PC-3 (cell line): ENCODE measurements around the gene MAST2. TPM values are rescaled to one million over a fixed set of nuclear protein-coding genes. Genes with fewer than 3 reads are reported as not detected.

Experiments
- ATAC-seq: fragments of 200-7000 bp; cut with Tn5 transposase; 2 replicates; pipeline ENCODE4 v1.9.1; 2020; ENCODE audit warnings: mild to moderate bottlenecking, moderate library complexity
- BruUV-seq: library from RNA; stranded (reverse); fragments of 400-500 nt; replicated peaks from 2 replicates; lab custom pipeline; 2021; lab: Mats Ljungman, UMichigan
- CTCF ChIA-PET: fragments of 300-600 bp; sonication (Branson Sonifier 250); formaldehyde crosslinking; loops from one replicate; lab custom pipeline; 2022; ENCODE audit warnings: antibody characterized with exemption; lab: Charles Lee
- POLR2A ChIA-PET: fragments of 300-600 bp; sonication (Branson Sonifier 250); formaldehyde crosslinking; loops from one replicate; lab custom pipeline; 2022; ENCODE audit warnings: antibody characterized with exemption; ENCODE audit not compliant: unreplicated experiment; lab: Charles Lee
- DNase-seq: peaks from one replicate; pipeline ENCODE4 v3.0.0-alpha.2; 2015
- H2AFZ ChIP-seq: fragments of 300-600 bp; sonication (generic); 2 replicates; pipeline ENCODE4 v1.6.0; 2016; ENCODE audit warnings: antibody characterized with exemption, low read length
- H3F3A ChIP-seq: fragments of 300-600 bp; sonication (generic); one replicate; pipeline ENCODE4 v1.6.0; 2017; ENCODE audit warnings: antibody characterized with exemption, low read length, control low read depth, mild to moderate bottlenecking; ENCODE audit not compliant: unreplicated experiment
- H3K27ac ChIP-seq: fragments of 300-600 bp; sonication (generic); 2 replicates; pipeline ENCODE4 v1.5.1; 2016; ENCODE audit warnings: mild to moderate bottlenecking, low read length
- H3K27me3 ChIP-seq: fragments of 300-600 bp; sonication (generic); 2 replicates; pipeline ENCODE4 v1.6.1; 2016; ENCODE audit warnings: low read length, mixed read lengths
- H3K36me3 ChIP-seq: fragments of 300-600 bp; sonication (generic); 2 replicates; pipeline ENCODE4 v1.6.1; 2016; ENCODE audit warnings: low read depth, mixed run types, low read length, mixed read lengths
- H3K4me1 ChIP-seq: fragments of 300-600 bp; sonication (generic); 2 replicates; pipeline ENCODE4 v1.5.1; 2016; ENCODE audit warnings: low read length; ENCODE audit not compliant: insufficient read depth
- H3K4me2 ChIP-seq: fragments of 300-600 bp; sonication (generic); 2 replicates; pipeline ENCODE4 v1.6.0; 2016; ENCODE audit warnings: low read length
- H3K4me3 ChIP-seq: fragments of 300-600 bp; sonication (generic); 2 replicates; pipeline ENCODE4 v1.5.1; 2016; ENCODE audit warnings: mild to moderate bottlenecking, low read length, mixed read lengths
- H3K79me2 ChIP-seq: fragments of 300-600 bp; sonication (generic); 2 replicates; pipeline ENCODE4 v1.6.1; 2017; ENCODE audit warnings: low read length, mixed read lengths
- H3K9ac ChIP-seq: fragments of 300-600 bp; sonication (generic); 2 replicates; pipeline ENCODE4 v1.6.0; 2016; ENCODE audit warnings: mild to moderate bottlenecking, low read length
- H3K9me2 ChIP-seq: fragments of 300-600 bp; sonication (generic); replicated peaks from 2 replicates; pipeline ENCODE4 v1.6.1; 2016; ENCODE audit warnings: mixed run types, low read length, mixed read lengths
- H3K9me3 ChIP-seq: fragments of 300-600 bp; sonication (generic); 2 replicates; pipeline ENCODE4 v1.6.1; 2016; ENCODE audit warnings: low read length, mixed read lengths
- H4K20me1 ChIP-seq: fragments of 300-600 bp; sonication (generic); 2 replicates; pipeline ENCODE4 v1.6.1; 2016; ENCODE audit warnings: low read length, mixed read lengths
- EZH2 ChIP-seq: fragments of 300-600 bp; sonication (generic); IDR thresholded peaks from one replicate; pipeline ENCODE4 v1.6.1; 2017; ENCODE audit warnings: antibody characterized with exemption, mild to moderate bottlenecking, low read length; ENCODE audit not compliant: unreplicated experiment
- EZH2phosphoT487 ChIP-seq: fragments of 300-600 bp; sonication (generic); IDR thresholded peaks from 2 replicates; pipeline ENCODE4 v1.6.1; 2018; ENCODE audit warnings: mild to moderate bottlenecking, antibody characterized with exemption, low read length, borderline replicate concordance
- intact Hi-C: fragments of 100-400 bp; cut with micrococcal nuclease; formaldehyde crosslinking; loops from 2 replicates; pipeline ENCODE4 v1.9.0; 2023
- total RNA-seq: library from RNA; depleted of rRNA; stranded (reverse); fragments of >200 nt; gene quantifications from 2 replicates; pipeline ENCODE4 v1.2.3, GENCODE V29; 2014
- TF ChIP-seq, protein P1 (sequence below): fragments of 300-600 bp; sonication (generic); conservative IDR thresholded peaks from 2 replicates; pipeline ENCODE4 v1.5.1; 2017; ENCODE audit warnings: antibody characterized with exemption, low read depth, mild to moderate bottlenecking, low read length

Gene MAST2
- total RNA-seq, 1 experiment from 2014 or later, result 29.3 TPM

DNA sequence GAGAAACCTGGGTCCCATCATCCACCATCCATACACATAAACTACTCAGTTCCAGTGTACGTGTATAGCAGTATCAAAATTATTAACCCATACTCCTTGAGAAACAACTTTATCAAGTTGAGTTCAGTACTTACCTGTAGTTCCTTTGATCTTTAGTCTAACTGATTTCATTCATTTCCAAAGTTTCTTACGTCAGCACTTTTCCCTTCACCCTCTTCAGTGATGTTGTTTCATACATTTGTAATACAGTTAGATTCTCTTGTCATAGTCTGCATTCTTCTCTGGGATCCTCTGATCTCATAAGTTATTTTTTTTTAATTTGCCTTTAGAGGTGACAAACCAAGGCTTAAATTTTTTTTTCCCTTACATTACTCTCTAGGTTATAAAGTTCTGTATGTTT, 185.8 kb downstream of the MAST2 start:
- ChIA-PET POLR2A (no interaction called here), CTCF (no interaction called here)
- Histone ChIP-seq H3K27me3 (no peaks in the 10 kb centered on the region), H4K20me1 (no peaks in the 10 kb centered on the region), H3K27ac (no peak overlapping the region), H3K4me2 (no peak overlapping the region), H3F3A (no peaks in the 10 kb centered on the region), H3K9ac (no peak overlapping the region), H2AFZ (no peak overlapping the region), H3K9me3 (no peaks in the 10 kb centered on the region), H3K4me1 (0 out of 2 replicates have a peak, but pooled peaks cover 5% of the 10 kb centered on the region), H3K79me2 (no peaks in the 10 kb centered on the region), H3K9me2 (no peaks in the 10 kb centered on the region), H3K36me3 (no peaks in the 10 kb centered on the region), H3K4me3 (no peak overlapping the region)
- no TSS peak for BruUV-seq
- TF ChIP-seq EZH2, result no peak
- TF ChIP-seq, protein P1, sequence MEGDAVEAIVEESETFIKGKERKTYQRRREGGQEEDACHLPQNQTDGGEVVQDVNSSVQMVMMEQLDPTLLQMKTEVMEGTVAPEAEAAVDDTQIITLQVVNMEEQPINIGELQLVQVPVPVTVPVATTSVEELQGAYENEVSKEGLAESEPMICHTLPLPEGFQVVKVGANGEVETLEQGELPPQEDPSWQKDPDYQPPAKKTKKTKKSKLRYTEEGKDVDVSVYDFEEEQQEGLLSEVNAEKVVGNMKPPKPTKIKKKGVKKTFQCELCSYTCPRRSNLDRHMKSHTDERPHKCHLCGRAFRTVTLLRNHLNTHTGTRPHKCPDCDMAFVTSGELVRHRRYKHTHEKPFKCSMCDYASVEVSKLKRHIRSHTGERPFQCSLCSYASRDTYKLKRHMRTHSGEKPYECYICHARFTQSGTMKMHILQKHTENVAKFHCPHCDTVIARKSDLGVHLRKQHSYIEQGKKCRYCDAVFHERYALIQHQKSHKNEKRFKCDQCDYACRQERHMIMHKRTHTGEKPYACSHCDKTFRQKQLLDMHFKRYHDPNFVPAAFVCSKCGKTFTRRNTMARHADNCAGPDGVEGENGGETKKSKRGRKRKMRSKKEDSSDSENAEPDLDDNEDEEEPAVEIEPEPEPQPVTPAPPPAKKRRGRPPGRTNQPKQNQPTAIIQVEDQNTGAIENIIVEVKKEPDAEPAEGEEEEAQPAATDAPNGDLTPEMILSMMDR, result no peak
- no peak for TF ChIP-seq EZH2phosphoT487
- ATAC-seq (no peak), DNase-seq (no peak)
- intact Hi-C loops, result no loop called here

DNA sequence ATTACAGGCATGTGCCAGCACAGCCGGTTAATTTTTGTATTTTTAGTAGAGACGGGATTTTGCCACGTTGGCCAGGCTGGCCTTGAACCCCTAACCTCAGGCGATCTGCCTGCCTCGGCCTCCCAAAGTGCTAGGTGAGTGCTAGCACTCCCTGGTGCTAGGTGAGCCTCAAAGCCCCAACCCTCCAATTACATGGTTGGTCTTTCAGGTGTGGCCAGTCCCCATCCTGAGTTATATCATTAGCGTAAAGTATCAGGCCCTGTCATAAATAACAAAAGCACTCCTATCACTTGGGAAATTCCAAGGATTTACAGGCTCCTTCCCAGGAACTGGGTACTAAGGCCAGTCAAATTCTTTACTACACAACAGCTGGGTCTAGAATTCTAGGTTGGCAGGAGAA, 191.0 kb downstream of the MAST2 start:
- Histone ChIP-seq H2AFZ (no peak overlapping the region), H3K36me3 (no peaks in the 10 kb centered on the region), H3K27ac (no peak overlapping the region), H3K4me3 (no peak overlapping the region), H3K9ac (no peak overlapping the region), H3K79me2 (no peaks in the 10 kb centered on the region), H3F3A (no peaks in the 10 kb centered on the region), H3K9me3 (no peaks in the 10 kb centered on the region), H3K4me1 (peaks cover 12% of the 10 kb centered on the region), H3K4me2 (no peak overlapping the region), H3K9me2 (no peaks in the 10 kb centered on the region), H4K20me1 (no peaks in the 10 kb centered on the region), H3K27me3 (no peaks in the 10 kb centered on the region)
- BruUV-seq, result no TSS peak
- CTCF ChIA-PET, result no interaction called here
- no peak for ATAC-seq
- DNase-seq, result no peak
- intact Hi-C loops, result no loop called here
- POLR2A ChIA-PET, result no interaction called here
- TF ChIP-seq EZH2phosphoT487, result no peak
- TF ChIP-seq, protein P1, result no peak
- no peak for TF ChIP-seq EZH2

DNA sequence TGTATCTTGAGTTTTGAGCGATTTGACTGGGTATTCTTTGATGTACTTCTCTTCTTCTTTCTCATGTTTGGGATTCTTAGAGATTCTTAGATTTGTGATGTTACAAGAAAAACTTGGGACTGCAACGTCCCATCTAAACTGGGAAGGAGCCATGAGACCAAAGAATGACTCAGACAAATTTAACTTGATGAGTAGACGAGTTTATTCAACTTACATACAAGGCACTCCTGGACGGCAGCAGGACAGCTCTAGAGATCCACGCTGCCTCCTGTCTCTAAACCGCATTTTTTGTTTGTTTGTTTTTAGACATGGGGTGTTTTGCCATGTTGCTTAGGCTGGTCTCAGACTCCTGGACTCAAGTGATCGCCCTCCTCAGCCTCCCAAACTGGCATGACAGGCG, 191.9 kb downstream of the MAST2 start:
- CTCF ChIA-PET, result interaction anchor here (0.5 kb wide), 1 partner anchor 11 kb away, joined by 4 read pairs; no protein-coding TSS in a partner anchor
- H3K9me2 ChIP-seq, result no peaks in the 10 kb centered on the region
- no peaks in the 10 kb centered on the region for H3K9me3 ChIP-seq
- no peak overlapping the region for H2AFZ ChIP-seq
- peak; percentile 95 for ATAC-seq
- peak overlapping the region; percentile 35; the same call in 1 of the 2 replicates for H3K27ac ChIP-seq
- POLR2A ChIA-PET, result interaction anchor here (0.7 kb wide), 1 partner anchor 10 kb away, joined by 3 read pairs; no protein-coding TSS in a partner anchor
- no peaks in the 10 kb centered on the region for H3K27me3 ChIP-seq
- no peak overlapping the region for H3K4me3 ChIP-seq
- no peaks in the 10 kb centered on the region for H4K20me1 ChIP-seq
- no peaks in the 10 kb centered on the region for H3K79me2 ChIP-seq
- DNase-seq, result peak; percentile 77
- H3K9ac ChIP-seq, result no peak overlapping the region
- no TSS peak for BruUV-seq
- intact Hi-C loops, result no loop called here
- H3K36me3 ChIP-seq, result no peaks in the 10 kb centered on the region
- H3F3A ChIP-seq, result no peaks in the 10 kb centered on the region
- no peak overlapping the region for H3K4me2 ChIP-seq
- TF ChIP-seq EZH2phosphoT487 (no peak), EZH2 (no peak)
- TF ChIP-seq, protein P1, result no peak
- peaks cover 12% of the 10 kb centered on the region for H3K4me1 ChIP-seq
